Calu3 (cell line): Measurements from ENCODE around the gene FAS. TPM values are rescaled to one million over a fixed set of nuclear protein-coding genes. Genes with fewer than 3 reads are reported as not detected.

Experiments
- Bru-seq: library from RNA; stranded (reverse); fragments of 400-500 nt; gene quantifications from one replicate; lab custom pipeline; 2021; lab: Mats Ljungman, UMichigan
- BruChase-seq, 2 experiments: library from RNA; stranded (reverse); fragments of 400-500 nt; gene quantifications; one replicate each; lab custom pipeline; 2021; lab: Mats Ljungman, UMichigan
- BruUV-seq: library from RNA; stranded (reverse); fragments of 400-500 nt; replicated peaks from 2 replicates; lab custom pipeline; 2021; lab: Mats Ljungman, UMichigan
- CTCF ChIA-PET: fragments of 300-600 bp; sonication (Branson Sonifier 250); formaldehyde crosslinking; loops from one replicate; lab custom pipeline; 2022; ENCODE audit warnings: antibody characterized with exemption; lab: Charles Lee
- DNase-seq: peaks from one replicate; pipeline ENCODE4 v3.0.0; 2022
- H3K27ac Mint-ChIP-seq: one replicate; pipeline ENCODE4 v1.8.0; 2022; ENCODE audit warnings: mixed read lengths; ENCODE audit not compliant: unreplicated experiment
- H3K27me3 Mint-ChIP-seq: one replicate; pipeline ENCODE4 v1.8.0; 2022; ENCODE audit warnings: mixed read lengths; ENCODE audit not compliant: unreplicated experiment
- H3K36me3 Mint-ChIP-seq: one replicate; pipeline ENCODE4 v1.8.0; 2022; ENCODE audit warnings: mild to moderate bottlenecking, moderate library complexity, mixed read lengths; ENCODE audit not compliant: insufficient read depth, unreplicated experiment
- H3K4me1 Mint-ChIP-seq: one replicate; pipeline ENCODE4 v1.8.0; 2022; ENCODE audit warnings: mild to moderate bottlenecking, low read depth, mixed read lengths; ENCODE audit not compliant: unreplicated experiment
- H3K4me3 Mint-ChIP-seq: one replicate; pipeline ENCODE4 v1.8.0; 2022; ENCODE audit warnings: mild to moderate bottlenecking, low read depth, moderate library complexity, mixed read lengths; ENCODE audit not compliant: unreplicated experiment
- H3K9me3 Mint-ChIP-seq: one replicate; pipeline ENCODE4 v1.8.0; 2022; ENCODE audit warnings: low read depth, mixed read lengths; ENCODE audit not compliant: unreplicated experiment
- intact Hi-C: fragments of 100-400 bp; cut with micrococcal nuclease; formaldehyde crosslinking; loops from one replicate; pipeline ENCODE4 v1.10.0; 2022; ENCODE audit not compliant: unreplicated experiment
- long read RNA-seq: library from polyadenylated mRNA; stranded (forward); transcript quantifications from one replicate; pipeline ENCODE4 v2.0.0, GENCODE V29; 2022
- total RNA-seq: library from RNA; stranded (reverse); gene quantifications from 2 replicates; pipeline ENCODE4 v1.2.3, GENCODE V29; 2022
- TF ChIP-seq, protein P1 (sequence below): fragments of 200-600 bp; IDR thresholded peaks from one replicate; pipeline ENCODE4 v1.8.0; 2022; ENCODE audit warnings: antibody characterized with exemption; ENCODE audit not compliant: unreplicated experiment

The FAS gene
- total RNA-seq (3.1 and 5.5 TPM in 2 replicates), Bru-seq, nascent RNA (percentile 43 among the genes with signal in this experiment), BruChase-seq, experiment 1, labeled RNA remaining after a 6-hour chase (percentile 44 among the genes with signal in this experiment), BruChase-seq, experiment 2, labeled RNA remaining after a 2-hour chase (percentile 35 among the genes with signal in this experiment)
- long read RNA-seq, transcript FAS-204 (9 exons, 2,563 nt), result major isoform, 8 of 11 reads
- long read RNA-seq, partial matches to known transcripts, result 0 of 11 reads
- long read RNA-seq, other reads (novel, unspliced or antisense), result 3 of 11 reads

DNA sequence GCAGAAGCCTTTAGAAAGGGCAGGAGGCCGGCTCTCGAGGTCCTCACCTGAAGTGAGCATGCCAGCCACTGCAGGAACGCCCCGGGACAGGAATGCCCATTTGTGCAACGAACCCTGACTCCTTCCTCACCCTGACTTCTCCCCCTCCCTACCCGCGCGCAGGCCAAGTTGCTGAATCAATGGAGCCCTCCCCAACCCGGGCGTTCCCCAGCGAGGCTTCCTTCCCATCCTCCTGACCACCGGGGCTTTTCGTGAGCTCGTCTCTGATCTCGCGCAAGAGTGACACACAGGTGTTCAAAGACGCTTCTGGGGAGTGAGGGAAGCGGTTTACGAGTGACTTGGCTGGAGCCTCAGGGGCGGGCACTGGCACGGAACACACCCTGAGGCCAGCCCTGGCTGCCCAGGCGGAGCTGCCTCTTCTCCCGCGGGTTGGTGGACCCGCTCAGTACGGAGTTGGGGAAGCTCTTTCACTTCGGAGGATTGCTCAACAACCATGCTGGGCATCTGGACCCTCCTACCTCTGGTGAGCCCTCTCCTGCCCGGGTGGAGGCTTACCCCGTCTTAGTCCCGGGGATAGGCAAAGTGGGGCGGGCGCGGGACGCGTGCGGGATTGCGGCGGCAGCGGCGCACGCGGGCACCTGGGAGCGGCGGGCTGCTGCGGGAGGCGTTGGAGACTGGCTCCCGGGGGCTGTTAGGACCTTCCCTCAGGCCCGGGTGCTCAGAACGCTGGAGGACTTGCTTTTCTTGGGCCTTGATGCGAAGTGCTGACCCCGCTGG lies at the start of gene FAS:
TSS of gene FAS (plus strand) at position 415 of the 777 bp plus-strand sequence. CDS start at position 494, 79 bp downstream.
- intact Hi-C loops, result loop anchor here (1.0 kb wide), 1 partner anchor 55 kb away; no protein-coding TSS in a partner anchor
- H3K9me3 Mint-ChIP-seq, result no peaks in the 10 kb centered on the region
- H3K4me1 Mint-ChIP-seq, result peaks cover 17% of the 10 kb centered on the region
- DNase-seq, result peak; percentile 53
- peak within 1 kb of the TSS; percentile 92 for H3K4me3 Mint-ChIP-seq
- peak within 1 kb of the TSS; percentile 54 for H3K27ac Mint-ChIP-seq
- CTCF ChIA-PET, result interaction anchor here (1.1 to 1.7 kb wide), 4 partner anchors 15 to 58 kb away, joined by 3 to 12 read pairs (median 8); no protein-coding TSS in a partner anchor
- TF ChIP-seq, protein P1, sequence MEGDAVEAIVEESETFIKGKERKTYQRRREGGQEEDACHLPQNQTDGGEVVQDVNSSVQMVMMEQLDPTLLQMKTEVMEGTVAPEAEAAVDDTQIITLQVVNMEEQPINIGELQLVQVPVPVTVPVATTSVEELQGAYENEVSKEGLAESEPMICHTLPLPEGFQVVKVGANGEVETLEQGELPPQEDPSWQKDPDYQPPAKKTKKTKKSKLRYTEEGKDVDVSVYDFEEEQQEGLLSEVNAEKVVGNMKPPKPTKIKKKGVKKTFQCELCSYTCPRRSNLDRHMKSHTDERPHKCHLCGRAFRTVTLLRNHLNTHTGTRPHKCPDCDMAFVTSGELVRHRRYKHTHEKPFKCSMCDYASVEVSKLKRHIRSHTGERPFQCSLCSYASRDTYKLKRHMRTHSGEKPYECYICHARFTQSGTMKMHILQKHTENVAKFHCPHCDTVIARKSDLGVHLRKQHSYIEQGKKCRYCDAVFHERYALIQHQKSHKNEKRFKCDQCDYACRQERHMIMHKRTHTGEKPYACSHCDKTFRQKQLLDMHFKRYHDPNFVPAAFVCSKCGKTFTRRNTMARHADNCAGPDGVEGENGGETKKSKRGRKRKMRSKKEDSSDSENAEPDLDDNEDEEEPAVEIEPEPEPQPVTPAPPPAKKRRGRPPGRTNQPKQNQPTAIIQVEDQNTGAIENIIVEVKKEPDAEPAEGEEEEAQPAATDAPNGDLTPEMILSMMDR, result no peak
- peaks cover 17% of the 10 kb centered on the region for H3K36me3 Mint-ChIP-seq
- BruUV-seq, result no TSS peak
- H3K27me3 Mint-ChIP-seq, result no peaks in the 10 kb centered on the region

DNA sequence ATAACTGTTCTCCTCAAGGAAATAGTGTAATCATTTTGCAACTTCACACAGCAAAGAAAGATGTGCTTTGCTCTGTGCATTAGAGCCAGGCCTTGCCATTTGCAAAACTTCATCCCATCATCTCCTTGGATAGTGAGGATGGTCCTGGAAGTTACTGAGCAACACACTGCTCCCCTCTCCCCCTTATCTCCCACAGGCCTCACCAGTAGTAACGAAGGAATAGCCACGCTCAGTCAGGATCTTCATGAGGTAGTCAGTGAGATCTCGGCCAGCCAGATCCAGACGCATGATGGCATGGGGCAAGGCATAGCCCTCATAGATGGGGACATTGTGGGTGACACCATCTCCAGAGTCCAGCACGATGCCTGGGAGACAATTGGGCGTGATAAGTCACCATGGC lies 49.6 kb upstream of the FAS start:
- H3K9me3 Mint-ChIP-seq, result no peaks in the 10 kb centered on the region
- H3K27me3 Mint-ChIP-seq, result no peaks in the 10 kb centered on the region
- no peaks in the 10 kb centered on the region for H3K4me1 Mint-ChIP-seq
- H3K36me3 Mint-ChIP-seq, result no peaks in the 10 kb centered on the region
- CTCF ChIA-PET, result no interaction called here
- TF ChIP-seq, protein P1, result no peak
- no TSS peak for BruUV-seq
- intact Hi-C loops, result no loop called here
- no peak overlapping the region for H3K27ac Mint-ChIP-seq
- DNase-seq, result no peak
- no peak overlapping the region for H3K4me3 Mint-ChIP-seq

GRCh38 chr10:88943778-88944177 lies 46.8 kb upstream of the FAS start:
- Mint-ChIP-seq H3K36me3 (no peaks in the 10 kb centered on the region), H3K9me3 (no peaks in the 10 kb centered on the region), H3K4me3 (no peak overlapping the region), H3K27me3 (no peaks in the 10 kb centered on the region), H3K4me1 (no peaks in the 10 kb centered on the region), H3K27ac (no peak overlapping the region)
- no peak for DNase-seq
- CTCF ChIA-PET, result interaction anchor here (0.6 kb wide), 1 partner anchor 200 kb away, joined by 3 read pairs; no protein-coding TSS in a partner anchor
- TF ChIP-seq, protein P1, result no peak
- no TSS peak for BruUV-seq
- intact Hi-C loops, result no loop called here

GRCh38 chr10:88944813-88945212 lies 45.8 kb upstream of the FAS start:
- TF ChIP-seq, protein P1, result no peak
- CTCF ChIA-PET, result no interaction called here
- H3K4me1 Mint-ChIP-seq, result no peaks in the 10 kb centered on the region
- H3K9me3 Mint-ChIP-seq, result no peaks in the 10 kb centered on the region
- H3K27me3 Mint-ChIP-seq, result no peaks in the 10 kb centered on the region
- no peak overlapping the region for H3K27ac Mint-ChIP-seq
- no peak for DNase-seq
- no TSS peak for BruUV-seq
- intact Hi-C loops, result no loop called here
- H3K36me3 Mint-ChIP-seq, result no peaks in the 10 kb centered on the region
- no peak overlapping the region for H3K4me3 Mint-ChIP-seq
